Urinary bladder (tissue), 4 donors: ENCODE results near the gene IFI30. TPM values are rescaled to one million over a fixed set of nuclear protein-coding genes. Genes with fewer than 3 reads are reported as not detected.

Experiments
- DNase-seq: peaks from one replicate; pipeline ENCODE4 v3.0.0-alpha.2; 2015; ENCODE audit errors: extremely low spot score
- H3K27ac ChIP-seq: one replicate; pipeline ENCODE4 v1.5.1; 2013; ENCODE audit warnings: low read depth, mild to moderate bottlenecking, moderate library complexity
- H3K36me3 ChIP-seq: one replicate; pipeline ENCODE4 v1.6.1; 2013; ENCODE audit warnings: mild to moderate bottlenecking, moderate library complexity; ENCODE audit not compliant: insufficient read depth
- H3K4me1 ChIP-seq: one replicate; pipeline ENCODE4 v1.6.1; 2013; ENCODE audit warnings: mild to moderate bottlenecking, moderate library complexity; ENCODE audit not compliant: insufficient read depth
- H3K4me3 ChIP-seq: one replicate; pipeline ENCODE4 v1.5.1; 2013; ENCODE audit warnings: low read depth, low read length
- WGBS: extraction: QIAGEN DNeasy Blood & Tissue Kit; methylation state at CpG from one replicate; pipeline ENCODE4 v1.1.7; 2013; 5-methylcytosine and 5-hydroxymethylcytosine counted together
- polyA plus RNA-seq: library from polyadenylated mRNA; stranded (reverse); fragments of 200-250 nt; gene quantifications from one replicate; pipeline ENCODE4 v1.2.3, GENCODE V29; 2013
- small RNA-seq: library from RNA; depleted of rRNA; stranded (forward); fragments of <200 nt; gene quantifications from one replicate; pipeline ENCODE3, GENCODE V24; 2014
- total RNA-seq: library from RNA; depleted of rRNA; stranded (reverse); fragments of >200 nt; gene quantifications from one replicate; pipeline ENCODE4 v1.2.3, GENCODE V29; 2014
- donor health status: healthy with polysubstance abuse.
- donor health status: healthy.

IFI30 gene
- total and polyA plus RNA-seq, 2 donors: 6.6 to 90.6 TPM

- Histone ChIP-seq H3K4me3 (no peak overlapping the region), H3K36me3 (no peaks in the 10 kb centered on the region), H3K4me1 (no peaks in the 10 kb centered on the region), H3K27ac (no peak overlapping the region)
- WGBS: 1% methylated on average over 81 of the region's 81 CpGs
- peak; percentile 94 for DNase-seq
These were observed 51.1 kb downstream of the IFI30 start for GRCh38 chr19:18224525-18225354.

GRCh38 chr19:18225355-18225701, 51.7 kb downstream of the IFI30 start:
- Histone ChIP-seq H3K36me3 (no peaks in the 10 kb centered on the region), H3K4me3 (no peak overlapping the region), H3K27ac (no peak overlapping the region), H3K4me1 (no peaks in the 10 kb centered on the region)
- WGBS: 21% methylated on average over 16 of the region's 16 CpGs
- no peak for DNase-seq

GRCh38 chr19:18225702-18226468, 52.3 kb downstream of the IFI30 start, which contains the start of gene PDE4C:
PDE4C (minus strand) TSS chr19:18226438; CDS start chr19:18226415, 23 bp downstream.
- Histone ChIP-seq H3K27ac (no peak within 1 kb of the TSS), H3K36me3 (no peaks in the 10 kb centered on the region), H3K4me3 (no peak within 1 kb of the TSS), H3K4me1 (no peaks in the 10 kb centered on the region)
- no peak for DNase-seq
- 8% methylated on average over 51 of the region's 51 CpGs for WGBS

- 79% methylated on average over 18 of the region's 18 CpGs for WGBS
- DNase-seq: no peak
- H3K27ac ChIP-seq: no peak overlapping the region
- H3K4me1 ChIP-seq: no peaks in the 10 kb centered on the region
- H3K4me3 ChIP-seq: no peak overlapping the region
- no peaks in the 10 kb centered on the region for H3K36me3 ChIP-seq
These were observed 53.6 kb downstream of the IFI30 start for GRCh38 chr19:18226956-18227780.

Small RNAs within 50 kb of the gene (small RNA-seq; reads per million reads assigned to genes)
- gene IFI30: not detected

Other genes with a start within 250 kb of the IFI30 start
- gene CCDC124, start 240.8 kb upstream of the IFI30 start, total RNA-seq: 9.7 TPM
- 149 TPM for gene CCDC124, start 240.8 kb upstream of the IFI30 start, polyA plus RNA-seq
- gene KCNN1, start 206.7 kb upstream of the IFI30 start, total RNA-seq: 0.79 TPM
- 0.24 TPM for gene KCNN1, start 206.7 kb upstream of the IFI30 start, polyA plus RNA-seq
- 7.5 TPM for gene ARRDC2, start 165.6 kb upstream of the IFI30 start, total RNA-seq
- 38.0 TPM for gene ARRDC2, start 165.6 kb upstream of the IFI30 start, polyA plus RNA-seq
- gene IL12RB1, start 86.9 kb upstream of the IFI30 start, total RNA-seq: 0.63 TPM
- 1.1 TPM for gene IL12RB1, start 86.9 kb upstream of the IFI30 start, polyA plus RNA-seq
- gene MAST3, start 76.0 kb upstream of the IFI30 start, total RNA-seq: 3.5 TPM
- gene MAST3, start 76.0 kb upstream of the IFI30 start, polyA plus RNA-seq: 7.0 TPM
- 12.2 TPM for gene PIK3R2, start 20.6 kb upstream of the IFI30 start, total RNA-seq
- 17.0 TPM for gene PIK3R2, start 20.6 kb upstream of the IFI30 start, polyA plus RNA-seq
- gene MPV17L2, start 19.4 kb downstream of the IFI30 start, total RNA-seq: 4.2 TPM
- gene MPV17L2, start 19.4 kb downstream of the IFI30 start, polyA plus RNA-seq: 22.8 TPM
- gene RAB3A, start 30.2 kb downstream of the IFI30 start, total RNA-seq: 4.7 TPM
- 5.5 TPM for gene RAB3A, start 30.2 kb downstream of the IFI30 start, polyA plus RNA-seq
- 1.7 TPM for gene PDE4C, start 52.6 kb downstream of the IFI30 start, total RNA-seq
- 1.1 TPM for gene PDE4C, start 52.6 kb downstream of the IFI30 start, polyA plus RNA-seq
- 1.3 TPM for gene IQCN, start 100.6 kb downstream of the IFI30 start, total RNA-seq
- gene IQCN, start 100.6 kb downstream of the IFI30 start, polyA plus RNA-seq: 1.8 TPM
- gene JUND, start 107.8 kb downstream of the IFI30 start, total RNA-seq: 59.5 TPM
- 473 TPM for gene JUND, start 107.8 kb downstream of the IFI30 start, polyA plus RNA-seq
- gene LSM4, start 149.3 kb downstream of the IFI30 start, total RNA-seq: 56.5 TPM
- 97.5 TPM for gene LSM4, start 149.3 kb downstream of the IFI30 start, polyA plus RNA-seq
- 13.9 TPM for gene PGPEP1, start 166.8 kb downstream of the IFI30 start, total RNA-seq
- 19.0 TPM for gene PGPEP1, start 166.8 kb downstream of the IFI30 start, polyA plus RNA-seq
- gene GDF15, start 212.3 kb downstream of the IFI30 start, total RNA-seq: 12.5 TPM
- 58.2 TPM for gene GDF15, start 212.3 kb downstream of the IFI30 start, polyA plus RNA-seq
- gene LRRC25, start 223.8 kb downstream of the IFI30 start, total RNA-seq: 2.9 TPM
- gene LRRC25, start 223.8 kb downstream of the IFI30 start, polyA plus RNA-seq: 7.0 TPM
- gene SSBP4, start 245.6 kb downstream of the IFI30 start, total RNA-seq: 28.8 TPM
- 81.3 TPM for gene SSBP4, start 245.6 kb downstream of the IFI30 start, polyA plus RNA-seq